IMR-90 (cell line): Measurements from ENCODE around the gene CHD9. TPM values are rescaled to one million over a fixed set of nuclear protein-coding genes. Genes with fewer than 3 reads are reported as not detected.
A peak's percentile ranks its signal among the peaks of the same experiment; 100 is the strongest.

ENCODE experiments used
- ATAC-seq: fragments of 200-7000 bp; cut with Tn5 transposase; 2 replicates; pipeline ENCODE4 v1.9.1; 2020; ENCODE audit warnings: low read depth, mild to moderate bottlenecking, moderate library complexity
- BruUV-seq: library from RNA; stranded (reverse); fragments of 400-500 nt; replicated peaks from 2 replicates; lab custom pipeline; 2021; lab: Mats Ljungman, UMichigan
- CTCF ChIA-PET: fragments of 300-600 bp; formaldehyde crosslinking; extraction: SDS; loops from one replicate; lab custom pipeline; 2021; ENCODE audit warnings: antibody characterized with exemption; lab: Yijun Ruan, JAX
- POLR2A ChIA-PET: fragments of 300-600 bp; sonication (Branson Sonifier 250); formaldehyde crosslinking; loops from one replicate; lab custom pipeline; 2022; ENCODE audit warnings: antibody characterized with exemption; ENCODE audit not compliant: unreplicated experiment; lab: Charles Lee
- DNase-seq: peaks from one replicate; pipeline ENCODE4 v3.0.0; 2013
- H2AFZ ChIP-seq: replicated peaks from 2 replicates; pipeline ENCODE3; 2013; ENCODE audit warnings: low read length, mild to moderate bottlenecking; ENCODE audit not compliant: poor library complexity
- H2AK5ac ChIP-seq: 2 replicates; pipeline ENCODE4 v1.6.1; 2013; ENCODE audit warnings: low read depth, low read length, inconsistent platforms
- H2AK9ac ChIP-seq: replicated peaks from 2 replicates; pipeline ENCODE3; 2013; ENCODE audit warnings: mild to moderate bottlenecking, low read depth, low read length, moderate library complexity; ENCODE audit not compliant: poor library complexity
- H2BK120ac ChIP-seq: 2 replicates; pipeline ENCODE4 v1.6.1; 2013; ENCODE audit warnings: low read depth, low read length, inconsistent platforms
- H2BK15ac ChIP-seq: 3 replicates; pipeline ENCODE4 v1.6.1; 2013; ENCODE audit warnings: low read depth, low read length, inconsistent platforms
- H2BK20ac ChIP-seq: 2 replicates; pipeline ENCODE4 v1.6.1; 2013; ENCODE audit warnings: low read depth, mild to moderate bottlenecking, inconsistent platforms, low read length, moderate library complexity
- H2BK5ac ChIP-seq: 2 replicates; pipeline ENCODE4 v1.6.1; 2013; ENCODE audit warnings: mild to moderate bottlenecking, low read depth, low read length, inconsistent platforms; ENCODE audit not compliant: poor library complexity, severe bottlenecking
- H3K14ac ChIP-seq: replicated peaks from 2 replicates; pipeline ENCODE4 v1.6.1; 2013; ENCODE audit warnings: low read depth, low read length, inconsistent platforms
- H3K18ac ChIP-seq: 2 replicates; pipeline ENCODE4 v1.6.1; 2013; ENCODE audit warnings: low read depth, low read length, control low read depth
- H3K23ac ChIP-seq: 2 replicates; pipeline ENCODE4 v1.6.1; 2013; ENCODE audit warnings: low read depth, low read length, inconsistent platforms
- H3K27ac ChIP-seq: 2 replicates; pipeline ENCODE4 v1.5.1; 2013; ENCODE audit warnings: mild to moderate bottlenecking, control low read depth, low read length; ENCODE audit not compliant: insufficient read depth
- H3K27me3 ChIP-seq: 2 replicates; pipeline ENCODE4 v1.6.1; 2013; ENCODE audit warnings: low read length; ENCODE audit not compliant: control insufficient read depth, insufficient read depth
- H3K36me3 ChIP-seq: 2 replicates; pipeline ENCODE4 v1.6.1; 2013; ENCODE audit warnings: low read length, mixed read lengths; ENCODE audit not compliant: control insufficient read depth, insufficient read depth
- H3K4ac ChIP-seq: 2 replicates; pipeline ENCODE4 v1.6.1; 2013; ENCODE audit warnings: low read depth, low read length, inconsistent platforms
- H3K4me1 ChIP-seq: 2 replicates; pipeline ENCODE4 v1.6.1; 2013; ENCODE audit warnings: low read length, mixed read lengths; ENCODE audit not compliant: control insufficient read depth, insufficient read depth
- H3K4me2 ChIP-seq: 2 replicates; pipeline ENCODE4 v1.6.1; 2013; ENCODE audit warnings: low read depth, mild to moderate bottlenecking, control low read depth, low read length, moderate library complexity
- H3K4me3 ChIP-seq: 2 replicates; pipeline ENCODE4 v1.5.1; 2013; ENCODE audit warnings: low read depth, mild to moderate bottlenecking, control low read depth, low read length, moderate library complexity; ENCODE audit not compliant: insufficient read depth
- H3K56ac ChIP-seq: 2 replicates; pipeline ENCODE4 v1.6.1; 2013; ENCODE audit warnings: low read length, inconsistent platforms; ENCODE audit not compliant: insufficient read depth; ENCODE audit errors: extremely low read depth
- H3K79me1 ChIP-seq, 2 experiments: 2 replicates each; pipeline ENCODE4 v1.6.1; 2013; ENCODE audit warnings: low read length in 2 of 2, inconsistent platforms in 1 of 2, low read depth in 1 of 2
- H3K9ac ChIP-seq: 2 replicates; pipeline ENCODE4 v1.6.1; 2013; ENCODE audit warnings: low read depth, low read length, control low read depth
- H3K9me1 ChIP-seq: 2 replicates; pipeline ENCODE4 v1.6.1; 2013; ENCODE audit warnings: low read length, inconsistent platforms; ENCODE audit not compliant: insufficient read depth
- H3K9me3 ChIP-seq: 2 replicates; pipeline ENCODE4 v1.6.1; 2013; ENCODE audit warnings: low read length; ENCODE audit not compliant: control insufficient read depth, insufficient read depth
- H4K20me1 ChIP-seq: 2 replicates; pipeline ENCODE4 v1.6.1; 2013; ENCODE audit warnings: low read length, inconsistent platforms; ENCODE audit not compliant: insufficient read depth
- H4K5ac ChIP-seq: 2 replicates; pipeline ENCODE4 v1.6.1; 2013; ENCODE audit warnings: mild to moderate bottlenecking, low read depth, low read length, control low read depth
- H4K8ac ChIP-seq, 2 experiments: 2 replicates each; pipeline ENCODE4 v1.6.1; 2013; ENCODE audit warnings: low read depth in 2 of 2, low read length in 2 of 2, control low read depth in 1 of 2, inconsistent platforms in 1 of 2
- H4K91ac ChIP-seq: 2 replicates; pipeline ENCODE4 v1.6.1; 2013; ENCODE audit warnings: low read depth, low read length, inconsistent platforms; ENCODE audit not compliant: insufficient read depth
- BHLHE40 ChIP-seq: fragments of 150-350 bp; IDR thresholded peaks from 2 replicates; pipeline ENCODE4 v1.6.1; 2016; ENCODE audit warnings: mild to moderate bottlenecking, low read depth, low read length
- FOS ChIP-seq: fragments of 150-350 bp; IDR thresholded peaks from 2 replicates; pipeline ENCODE4 v1.6.1; 2016; ENCODE audit warnings: low read depth, low read length
- MAFK ChIP-seq: IDR thresholded peaks from 2 replicates; pipeline ENCODE4 v1.6.1; 2012; ENCODE audit warnings: low read depth, low read length, improper control_type of control experiment
- MAZ ChIP-seq: IDR thresholded peaks from 2 replicates; pipeline ENCODE4 v1.6.1; 2012; ENCODE audit warnings: low read depth, mild to moderate bottlenecking, low read length, improper control_type of control experiment, moderate library complexity, borderline replicate concordance
- NFE2L2 ChIP-seq: fragments of 150-350 bp; IDR thresholded peaks from 2 replicates; pipeline ENCODE4 v1.6.1; 2016; ENCODE audit warnings: low read depth, mild to moderate bottlenecking, low read length
- RCOR1 ChIP-seq: IDR thresholded peaks from 2 replicates; pipeline ENCODE4 v1.6.1; 2012; ENCODE audit warnings: mild to moderate bottlenecking, low read length, improper control_type of control experiment; ENCODE audit not compliant: insufficient replicate concordance
- RFX5 ChIP-seq: IDR thresholded peaks from 2 replicates; pipeline ENCODE4 v1.8.0; 2012; ENCODE audit warnings: low read depth, mild to moderate bottlenecking, low read length, moderate library complexity
- SMC3 ChIP-seq: fragments of 150-350 bp; IDR thresholded peaks from 2 replicates; pipeline ENCODE4 v1.6.1; 2016; ENCODE audit warnings: low read depth, mild to moderate bottlenecking, antibody characterized with exemption, low read length, moderate library complexity
- WGBS, 2 experiments: methylation state at CpG; one replicate each; pipeline versions ENCODE4 v1.1.5 to v1.1.7; 2013; ENCODE audit warnings: missing lambda C conversion rate in 2 of 2; ENCODE audit not compliant: insufficient read length in 1 of 2; ENCODE audit errors: extremely low coverage in 2 of 2; 5-methylcytosine and 5-hydroxymethylcytosine counted together
- dilution Hi-C: fragments of 300-500 bp; cut with HindIII; formaldehyde crosslinking; loops from one replicate; pipeline ENCODE4 v1.14.3; 2018; ENCODE audit warnings: low sequenced_read_pairs; ENCODE audit not compliant: unreplicated experiment
- in situ Hi-C: fragments of 300-500 bp; cut with MboI; formaldehyde crosslinking; loops from 3 replicates; pipeline ENCODE4 v1.14.3; 2019; ENCODE audit warnings: low sequenced_read_pairs, inconsistent platforms, mixed read lengths
- intact Hi-C: fragments of 100-400 bp; cut with micrococcal nuclease; formaldehyde crosslinking; loops from 2 replicates; pipeline ENCODE4 v1.10.0; 2022
- polyA plus RNA-seq, 3 experiments: library from polyadenylated mRNA; depleted of rRNA; stranded (reverse); fragments of >200 nt; gene quantifications; 2 replicates each; pipeline ENCODE4 v1.2.3, GENCODE V29; 2012; ENCODE audit warnings: low replicate concordance in 1 of 3
- total RNA-seq: library from RNA; depleted of rRNA; stranded (reverse); fragments of >200 nt; gene quantifications from 2 replicates; pipeline ENCODE4 v1.2.3, GENCODE V29; 2012
- TF ChIP-seq, protein P1 (sequence below): fragments of 150-350 bp; IDR thresholded peaks from 2 replicates; pipeline ENCODE4 v1.6.1; 2016; ENCODE audit warnings: low read depth, mild to moderate bottlenecking, low read length, moderate library complexity, borderline replicate concordance

Gene CHD9
- total and polyA plus RNA-seq, 2 of the 4 experiments (the other 2 are of a cell fraction), result 9.1 to 48.8 TPM

DNA sequence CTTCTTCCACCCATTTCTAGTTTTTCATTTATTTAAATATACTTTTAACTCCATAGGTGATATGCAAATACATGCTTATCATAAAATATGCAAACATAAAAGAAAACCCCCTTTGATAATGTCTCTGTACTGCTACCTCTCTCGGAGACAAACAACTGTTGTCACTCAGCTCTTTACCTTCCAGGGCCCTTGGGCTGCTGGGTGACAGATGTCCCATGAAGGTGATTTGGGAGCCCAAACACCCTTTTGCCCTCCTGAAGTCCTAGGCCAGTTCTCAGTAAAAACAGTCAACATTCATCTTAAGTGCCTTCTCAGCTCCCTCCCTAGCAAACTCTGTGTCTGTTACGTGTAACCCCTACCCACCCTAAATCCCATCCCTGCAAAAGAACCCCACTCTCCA is 37.5 kb downstream of the CHD9 start:
- H3K79me1 ChIP-seq, result peaks cover 15 to 77% of the 10 kb centered on the region in 2 experiments; a peak in 3 of 4 replicates
- ChIA-PET CTCF (interaction anchor here (0.6 to 0.7 kb wide), 2 partner anchors 13 to 35 kb away, joined by 3 read pairs; no protein-coding TSS in a partner anchor), POLR2A (no interaction called here)
- no peak overlapping the region for H3K56ac ChIP-seq
- intact Hi-C loops (no loop called here), in situ Hi-C loops (no loop called here), dilution Hi-C loops (no loop called here)
- H2AFZ ChIP-seq, result no peak overlapping the region
- no peak overlapping the region for H3K18ac ChIP-seq
- no peak overlapping the region for H4K5ac ChIP-seq
- no CpG with 5 or more reads among the region's 2 CpGs for WGBS, 2 experiments
- peaks cover 16% of the 10 kb centered on the region for H3K4me1 ChIP-seq
- no peaks in the 10 kb centered on the region for H3K9me3 ChIP-seq
- BruUV-seq, result no TSS peak
- TF ChIP-seq FOS (no peak), BHLHE40 (no peak), NFE2L2 (no peak), MAZ (no peak), RFX5 (no peak), MAFK (no peak), SMC3 (no peak), RCOR1 (no peak)
- TF ChIP-seq, protein P1, sequence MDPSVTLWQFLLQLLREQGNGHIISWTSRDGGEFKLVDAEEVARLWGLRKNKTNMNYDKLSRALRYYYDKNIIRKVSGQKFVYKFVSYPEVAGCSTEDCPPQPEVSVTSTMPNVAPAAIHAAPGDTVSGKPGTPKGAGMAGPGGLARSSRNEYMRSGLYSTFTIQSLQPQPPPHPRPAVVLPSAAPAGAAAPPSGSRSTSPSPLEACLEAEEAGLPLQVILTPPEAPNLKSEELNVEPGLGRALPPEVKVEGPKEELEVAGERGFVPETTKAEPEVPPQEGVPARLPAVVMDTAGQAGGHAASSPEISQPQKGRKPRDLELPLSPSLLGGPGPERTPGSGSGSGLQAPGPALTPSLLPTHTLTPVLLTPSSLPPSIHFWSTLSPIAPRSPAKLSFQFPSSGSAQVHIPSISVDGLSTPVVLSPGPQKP, result no peak
- peak overlapping the region; percentile 35; the same call in 1 of the 2 replicates for H4K91ac ChIP-seq
- no peak for ATAC-seq
- H3K9me1 ChIP-seq, result peaks cover 26% of the 10 kb centered on the region
- no peak overlapping the region for H3K14ac ChIP-seq
- no peak overlapping the region for H3K4ac ChIP-seq
- H3K9ac ChIP-seq, result no peak overlapping the region
- no peak overlapping the region for H4K8ac ChIP-seq
- DNase-seq, result no peak
- peak overlapping the region; percentile 71; the same call in 1 of the 2 replicates for H2AK5ac ChIP-seq
- no peak overlapping the region for H3K4me3 ChIP-seq
- H3K27ac ChIP-seq, result peak overlapping the region; percentile 81; the same call in 1 of the 2 replicates
- no peak overlapping the region for H2BK5ac ChIP-seq
- no peak overlapping the region for H2BK20ac ChIP-seq
- no peak overlapping the region for H3K23ac ChIP-seq
- peak overlapping the region; percentile 32; the same call in 1 of the 2 replicates for H3K4me2 ChIP-seq
- no peaks in the 10 kb centered on the region for H3K36me3 ChIP-seq
- no peaks in the 10 kb centered on the region; the same call in 1 of the 2 replicates for H4K20me1 ChIP-seq
- no peak overlapping the region for H2BK15ac ChIP-seq
- H2BK120ac ChIP-seq, result peak overlapping the region; percentile 23; the same call in 1 of the 2 replicates
- H2AK9ac ChIP-seq, result no peak overlapping the region
- H3K27me3 ChIP-seq, result no peaks in the 10 kb centered on the region
